HG03060 (cell line): ENCODE data around the gene POLR1G.

ENCODE experiments used
- ATAC-seq: cut with Tn5 transposase; IDR thresholded peaks from one replicate; pipeline ENCODE4 v1.9.1; 2021; ENCODE audit warnings: low read depth, moderate number of reproducible peaks; ENCODE audit not compliant: unreplicated experiment

Gene POLR1G

DNA sequence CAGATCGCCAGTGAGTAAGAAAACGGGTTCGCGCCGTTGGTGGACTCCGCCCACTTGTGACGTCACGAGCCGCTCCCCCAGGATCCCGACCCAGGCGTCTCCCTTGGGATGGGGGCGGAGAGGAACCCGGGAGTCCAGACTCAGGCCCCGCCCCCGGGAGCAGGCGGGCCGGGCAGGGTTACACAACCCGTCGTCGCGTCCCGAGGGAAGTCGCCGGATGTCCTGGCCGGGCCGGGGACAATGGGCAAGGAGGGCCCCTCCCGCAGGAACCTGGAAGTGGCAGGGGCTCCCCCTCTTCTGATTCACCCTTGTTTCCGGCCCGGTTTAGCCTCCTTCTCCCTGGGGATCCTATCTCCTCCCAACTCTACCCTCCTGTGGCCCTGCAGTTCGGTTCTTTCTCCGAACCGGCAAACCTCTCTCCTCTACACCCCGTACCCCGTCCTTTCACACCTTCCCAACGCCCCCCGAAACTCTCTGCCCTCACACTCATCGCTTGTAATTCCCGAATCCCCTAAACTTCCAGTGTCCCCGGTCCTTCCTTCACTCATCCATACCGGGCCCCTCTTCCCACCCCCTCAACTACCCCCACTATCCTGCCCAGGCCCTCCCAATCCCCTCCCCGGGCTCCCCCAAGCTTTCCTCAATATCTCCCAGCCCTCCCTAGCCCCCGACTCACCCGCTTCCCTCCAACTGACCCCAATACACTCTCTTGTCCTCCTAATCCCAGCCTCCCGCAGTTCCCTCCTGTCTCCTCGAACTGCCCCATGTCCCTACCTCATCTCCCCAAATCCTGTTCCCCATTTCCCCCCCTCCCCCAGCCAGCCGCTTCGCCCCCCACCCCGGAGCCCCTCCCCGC, 37.2 kb downstream of the POLR1G start:
- ATAC-seq = no peak

DNA sequence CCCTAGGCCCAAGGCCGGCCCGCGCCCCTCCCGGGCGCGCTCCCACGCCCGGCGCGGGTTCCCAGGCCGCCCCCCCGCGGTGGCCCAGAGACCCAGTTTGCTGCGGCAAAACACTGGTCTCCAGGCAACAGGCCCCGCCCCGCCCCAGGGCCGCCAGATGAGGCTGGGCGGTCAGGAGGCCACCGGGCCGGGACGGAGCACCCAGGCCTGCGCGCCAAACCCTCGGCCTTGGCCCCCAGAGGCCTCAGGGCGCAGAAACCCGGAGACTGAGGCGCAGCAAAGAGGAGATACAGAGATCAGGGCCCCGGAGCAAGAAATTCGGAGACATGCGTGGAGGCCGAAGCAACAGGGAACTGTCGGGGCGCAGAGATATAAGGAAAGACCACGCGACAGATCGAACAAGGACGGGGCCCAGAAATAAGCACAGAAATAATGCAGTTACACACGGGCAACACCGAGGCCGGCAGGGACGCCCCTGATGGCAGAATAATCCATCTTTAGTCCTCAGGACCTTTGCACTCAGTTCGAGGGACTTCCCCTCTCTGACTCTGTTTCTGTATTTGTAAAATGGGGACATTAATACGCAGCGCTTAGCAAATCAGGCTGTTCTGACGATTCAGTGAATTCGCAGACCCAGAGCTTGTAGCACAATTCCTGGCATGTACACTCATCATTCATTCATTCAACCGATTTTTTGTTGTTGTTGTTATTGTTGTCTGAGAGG, 38.0 kb downstream of the POLR1G start:
- no peak for ATAC-seq

DNA sequence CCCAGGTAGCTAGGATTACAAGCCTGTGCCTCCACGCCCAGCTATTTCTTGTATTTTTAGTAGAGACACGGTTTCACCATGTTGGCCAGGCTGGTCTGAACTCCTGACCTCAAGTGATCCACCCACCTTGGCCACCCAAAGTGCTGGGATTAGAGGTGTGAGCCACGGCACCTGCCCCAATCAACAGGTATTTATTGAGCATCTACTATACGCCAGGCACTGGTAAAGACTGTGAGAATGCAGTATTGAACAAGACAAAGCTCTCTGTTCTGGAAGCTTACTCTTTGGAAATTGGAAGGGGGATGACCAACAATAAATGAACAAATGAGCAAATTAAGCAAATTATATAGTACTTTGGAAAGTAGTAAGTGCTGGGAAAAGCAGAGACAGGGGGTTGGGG, 38.7 kb downstream of the POLR1G start:
- ATAC-seq = no peak

DNA sequence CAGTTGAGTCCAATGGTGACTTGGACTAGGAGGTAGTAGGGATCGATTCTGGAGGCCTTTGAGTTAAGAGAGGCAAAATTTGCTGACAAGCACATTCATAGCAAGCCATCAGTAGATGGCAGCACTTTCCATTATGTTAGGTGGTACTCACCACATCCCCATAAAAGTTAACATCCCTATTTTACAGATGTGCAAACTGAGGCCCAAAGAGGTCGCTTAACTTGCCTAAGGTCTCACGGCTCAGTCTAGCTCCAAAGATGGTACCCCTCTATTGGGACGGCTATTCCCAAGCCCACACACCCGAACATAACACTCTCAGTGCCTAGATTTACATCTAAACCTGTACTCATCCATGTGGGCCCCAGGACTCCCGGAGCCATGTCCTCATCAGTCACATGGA, 39.9 kb downstream of the POLR1G start:
- no peak for ATAC-seq

DNA sequence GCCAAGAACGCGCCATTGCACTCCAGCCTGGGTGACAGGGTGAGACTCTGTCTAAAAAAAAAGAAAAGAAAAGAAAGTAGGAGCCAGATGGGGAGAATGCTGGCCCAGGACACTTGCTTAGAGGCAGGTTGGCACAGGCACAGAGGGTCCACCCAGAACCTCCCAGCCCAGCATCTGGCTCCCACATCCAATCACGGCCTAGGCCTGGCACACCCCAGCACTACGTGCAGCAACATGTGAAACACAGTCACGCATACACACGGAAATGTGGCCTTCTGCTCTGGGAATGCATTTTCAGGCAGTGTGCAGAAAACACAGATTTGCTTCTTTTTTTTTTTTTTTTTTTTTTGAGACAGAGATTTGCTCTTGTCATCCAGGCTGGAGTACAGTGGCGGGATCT, 40.5 kb downstream of the POLR1G start:
- ATAC-seq = no peak

DNA sequence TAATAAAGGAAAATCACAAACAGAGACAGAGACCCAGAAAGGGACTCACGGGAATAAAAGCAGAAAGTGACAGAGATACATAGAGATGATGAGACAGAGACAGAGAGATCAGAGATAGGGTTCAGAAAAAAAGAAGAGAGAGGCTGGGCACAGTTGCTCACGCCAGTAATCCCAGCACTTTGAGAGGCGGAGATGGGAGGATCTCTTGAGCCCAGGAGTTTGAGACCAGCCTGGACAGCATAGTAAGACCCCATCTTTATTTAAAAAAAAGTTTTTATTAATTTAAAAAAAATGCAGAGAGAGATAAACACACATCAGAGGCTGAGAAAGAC, 41.9 kb downstream of the POLR1G start:
- no peak for ATAC-seq

DNA sequence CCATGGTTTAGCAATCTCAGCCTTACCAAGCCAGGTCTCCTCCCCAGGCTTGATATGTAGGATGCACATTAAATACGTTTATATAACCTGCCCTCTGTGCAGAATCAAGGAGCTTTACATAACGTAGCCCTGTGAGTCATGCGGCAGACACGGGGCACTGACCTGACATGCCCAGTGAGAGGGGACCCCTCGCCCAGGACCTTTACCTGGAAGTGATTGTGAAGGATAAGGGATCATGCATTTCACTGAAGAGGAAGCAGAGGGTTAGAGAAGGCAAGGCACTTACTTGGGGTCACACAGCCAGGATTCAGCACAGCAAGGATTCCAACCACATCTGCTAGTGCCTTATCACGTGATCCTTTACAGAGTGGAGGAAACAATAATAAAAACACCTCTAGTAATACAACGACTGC, 42.4 kb downstream of the POLR1G start:
- no peak for ATAC-seq

DNA sequence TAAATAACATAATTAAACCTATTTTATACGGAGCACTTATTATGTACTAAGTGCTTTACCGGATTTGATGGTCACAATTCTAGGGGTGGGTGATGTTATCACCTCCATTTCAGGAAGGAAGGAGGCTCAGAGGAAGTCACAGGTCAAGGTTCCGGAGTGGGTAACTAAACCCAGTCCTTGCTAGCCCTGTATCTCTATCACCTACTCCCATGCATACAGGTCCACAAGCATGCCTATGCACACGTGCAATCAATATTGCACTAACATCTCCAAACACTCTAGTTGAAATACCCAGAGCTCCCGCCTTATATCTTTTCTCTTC, 43.5 kb downstream of the POLR1G start:
- no peak for ATAC-seq

DNA sequence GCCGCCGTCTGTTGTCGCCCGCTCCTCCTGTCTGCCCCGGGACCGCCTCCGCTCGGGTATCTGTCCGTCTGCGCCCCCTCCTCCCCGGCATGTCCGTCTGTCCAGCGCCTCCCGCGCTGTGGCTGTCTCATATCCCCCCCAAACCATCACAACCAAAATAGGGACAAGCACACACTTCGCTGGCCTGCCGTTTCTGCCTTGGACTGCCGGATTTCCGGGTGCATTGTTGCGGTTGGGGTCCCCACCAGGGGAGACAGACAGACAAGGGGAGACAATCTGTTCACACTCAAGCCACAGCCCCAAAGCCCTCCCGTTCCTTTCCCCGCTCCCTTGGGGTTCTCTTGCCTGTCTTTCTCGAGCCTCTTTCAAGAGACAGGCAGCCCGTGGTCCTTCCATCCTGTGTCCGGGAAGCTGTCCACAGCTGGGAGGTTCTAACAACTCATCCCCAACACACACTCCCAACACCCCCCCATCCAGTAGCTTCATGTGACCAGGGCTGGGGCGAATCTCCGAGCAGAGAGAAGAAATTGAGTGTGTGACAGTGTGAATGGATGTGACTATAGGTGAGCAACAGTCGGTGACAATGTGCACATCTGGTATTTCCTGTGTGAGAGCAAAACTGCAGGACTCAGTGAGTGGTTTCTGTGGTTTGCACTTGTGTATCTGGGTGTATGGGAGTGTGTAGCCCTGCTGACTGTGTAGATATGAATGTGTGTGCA, 44.8 kb downstream of the POLR1G start:
- no peak for ATAC-seq

DNA sequence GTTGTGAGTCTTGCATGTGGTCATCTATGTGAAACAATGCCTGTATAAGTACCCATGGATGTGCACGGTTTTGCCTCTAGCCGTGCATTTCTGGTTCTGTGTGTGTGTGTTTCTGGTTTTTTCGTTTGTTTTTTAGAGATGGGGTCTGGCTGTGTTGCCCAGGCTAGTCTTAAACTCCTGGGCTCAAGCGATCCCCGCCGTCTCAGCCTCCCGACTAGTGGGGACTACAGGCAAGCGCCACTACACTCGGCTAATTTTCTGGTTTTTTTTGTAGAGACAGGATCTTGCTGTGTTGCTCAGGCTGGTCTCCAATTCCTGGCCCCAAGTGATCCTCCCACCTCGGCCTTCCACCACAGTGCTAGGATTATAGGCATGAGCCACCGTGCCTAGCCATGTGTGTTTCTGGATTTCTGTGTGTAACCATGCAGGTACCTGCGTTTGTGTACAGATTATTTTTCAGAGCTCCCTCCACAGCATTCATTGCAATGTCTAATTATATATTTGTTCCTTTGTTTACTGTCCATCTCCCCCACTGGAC, 45.5 kb downstream of the POLR1G start:
- ATAC-seq = no peak

DNA sequence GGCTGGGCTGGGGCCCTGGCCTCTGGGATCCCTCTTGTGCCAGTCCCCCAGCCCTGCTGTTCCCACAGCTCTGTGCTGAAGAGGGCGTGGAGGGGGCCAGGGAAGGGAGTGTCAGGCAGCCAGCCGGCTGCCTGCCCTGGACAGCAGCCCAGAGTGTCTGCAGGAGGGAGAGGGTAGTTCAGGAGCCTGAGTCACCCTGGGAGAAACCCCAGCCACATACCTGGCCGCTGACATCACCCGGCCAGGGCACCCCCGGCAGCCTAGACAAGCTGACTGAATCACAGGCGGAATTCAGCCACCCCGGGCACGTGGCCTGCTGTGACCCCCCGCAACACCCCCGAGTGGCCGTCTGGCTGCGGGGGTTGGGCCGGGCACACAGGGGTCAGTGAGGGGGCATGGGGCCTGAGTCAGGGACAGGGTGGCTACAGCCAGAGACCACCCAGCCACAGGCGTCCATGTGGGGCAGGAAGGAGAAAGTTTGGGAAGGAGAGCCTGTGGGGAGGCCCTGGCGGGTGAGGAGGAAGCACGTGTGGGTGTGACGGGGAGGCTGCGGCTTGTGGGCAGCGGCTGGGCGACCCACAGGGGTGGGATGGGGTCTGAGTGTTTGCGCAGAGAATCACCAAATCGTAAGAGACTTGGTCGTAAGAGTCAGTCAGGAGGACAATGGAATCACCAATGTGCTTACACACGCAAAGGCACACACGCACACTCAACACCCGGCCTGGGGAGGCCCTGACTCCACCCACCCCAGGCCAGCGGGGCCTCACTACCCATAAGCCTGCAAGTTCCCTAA, 49.5 kb downstream of the POLR1G start:
- no peak for ATAC-seq

DNA sequence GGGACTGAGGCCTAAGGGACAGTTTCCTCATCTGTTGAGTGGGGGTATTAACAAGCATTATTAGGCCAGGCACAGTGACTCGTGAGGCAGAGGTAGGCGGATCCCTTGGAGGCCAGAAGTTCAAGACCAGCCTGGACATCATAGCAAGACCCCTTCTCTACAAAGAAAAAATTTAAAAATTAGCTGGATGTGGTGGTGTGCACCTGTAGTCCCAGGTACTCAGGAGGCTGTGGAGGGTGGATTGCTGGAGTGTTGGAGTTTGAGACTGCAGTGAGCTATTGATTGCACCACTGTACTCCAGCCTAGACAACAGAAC, 50.0 kb downstream of the POLR1G start:
- no peak for ATAC-seq

DNA sequence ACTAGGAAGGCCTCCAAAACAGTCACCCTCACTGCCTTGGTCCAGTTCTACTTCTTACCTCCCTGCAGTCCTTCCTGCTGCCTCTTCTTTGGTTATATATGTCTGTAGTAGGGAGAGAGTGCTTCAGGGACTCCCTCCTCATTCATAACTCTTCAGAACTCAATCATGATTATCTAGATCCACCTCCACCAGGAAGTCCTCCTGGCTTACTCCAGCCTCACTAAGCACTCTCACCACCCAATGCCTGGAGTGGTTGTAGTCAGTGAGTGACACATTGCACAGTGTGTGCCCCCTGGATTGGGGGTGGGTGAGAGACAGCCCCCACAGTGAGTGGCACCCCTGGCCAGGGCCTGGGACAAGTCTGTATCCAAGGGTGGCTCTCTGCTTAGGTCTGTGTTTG, 51.3 kb downstream of the POLR1G start:
- no peak for ATAC-seq
